Measurements from ENCODE around the gene BEST4. TPM values are rescaled to one million over a fixed set of nuclear protein-coding genes. Genes with fewer than 3 reads are reported as not detected.

The BEST4 gene
- total and polyA plus RNA-seq, 2 of the 13 experiments (the other 11 are each of a cell fraction or from before 2014, with no cell fraction given), result 0.77 to 1.4 TPM

GRCh38 chr1:44808938-44809917 is 21.3 kb upstream of the BEST4 start (continued):
- TF ChIP-seq GABPA (IDR thresholded peaks at IDR 0.05; ENCODE audit: low read depth, low read length), result no peak
- TF ChIP-seq GABPA (CRISPR knock-in tag; IDR thresholded peaks at IDR 0.05; ENCODE audit: low read depth), result peak; percentile 69
- TF ChIP-seq TFE3 (CRISPR knock-in tag; IDR thresholded peaks at IDR 0.05), result no peak
- TF ChIP-seq CERS6 (CRISPR knock-in tag; IDR thresholded peaks at IDR 0.05), result no peak
- TF ChIP-seq RFXAP (CRISPR knock-in tag; IDR thresholded peaks at IDR 0.05; ENCODE audit: borderline replicate concordance), result no peak
- TF ChIP-seq ZNF629 (CRISPR knock-in tag; conservative IDR thresholded peaks at IDR 0.05), result 0 out of 2 replicates have a peak, but pooled peaks have one; percentile 2
- TF ChIP-seq ZBTB7A (CRISPR knock-in tag; IDR thresholded peaks at IDR 0.05), result 0 out of 2 replicates have a peak, but pooled peaks have one; percentile 50
- 0 out of 2 replicates have a peak, but pooled peaks have one; percentile 67 for TF ChIP-seq ZNF674 (CRISPR knock-in tag; IDR thresholded peaks at IDR 0.05; ENCODE audit: low read depth)
- TF ChIP-seq AHDC1 (CRISPR knock-in tag; IDR thresholded peaks at IDR 0.05; ENCODE audit: borderline replicate concordance), result no peak
- TF ChIP-seq ZNF275 (CRISPR knock-in tag; IDR thresholded peaks at IDR 0.05; ENCODE audit: borderline replicate concordance), result peak; percentile 55; the same call in 1 of the 2 replicates
- no peak for TF ChIP-seq ZNF143 (CRISPR knock-in tag; IDR thresholded peaks at IDR 0.05)
- TF ChIP-seq ZUFSP (CRISPR knock-in tag; IDR thresholded peaks at IDR 0.05; ENCODE audit: borderline replicate concordance), result no peak
- TF ChIP-seq SNAPC5 (CRISPR knock-in tag; IDR thresholded peaks at IDR 0.05; ENCODE audit: borderline replicate concordance), result no peak
- TF ChIP-seq ZNF362 (CRISPR knock-in tag; IDR thresholded peaks at IDR 0.05; ENCODE audit: borderline replicate concordance), result peak; percentile 8; the same call in 1 of the 2 replicates

Data from HepG2 (cell line).